Measurements from ENCODE around the gene IL7R. TPM values are rescaled to one million over a fixed set of nuclear protein-coding genes. Genes with fewer than 3 reads are reported as not detected.

Gene IL7R
- total RNA-seq, 1 experiment from 2014 or later = 0.98 TPM

GRCh38 chr5:35904443-35905132, 47.9 kb downstream of the IL7R start (continued):
- TF ChIP-seq, protein P1, sequence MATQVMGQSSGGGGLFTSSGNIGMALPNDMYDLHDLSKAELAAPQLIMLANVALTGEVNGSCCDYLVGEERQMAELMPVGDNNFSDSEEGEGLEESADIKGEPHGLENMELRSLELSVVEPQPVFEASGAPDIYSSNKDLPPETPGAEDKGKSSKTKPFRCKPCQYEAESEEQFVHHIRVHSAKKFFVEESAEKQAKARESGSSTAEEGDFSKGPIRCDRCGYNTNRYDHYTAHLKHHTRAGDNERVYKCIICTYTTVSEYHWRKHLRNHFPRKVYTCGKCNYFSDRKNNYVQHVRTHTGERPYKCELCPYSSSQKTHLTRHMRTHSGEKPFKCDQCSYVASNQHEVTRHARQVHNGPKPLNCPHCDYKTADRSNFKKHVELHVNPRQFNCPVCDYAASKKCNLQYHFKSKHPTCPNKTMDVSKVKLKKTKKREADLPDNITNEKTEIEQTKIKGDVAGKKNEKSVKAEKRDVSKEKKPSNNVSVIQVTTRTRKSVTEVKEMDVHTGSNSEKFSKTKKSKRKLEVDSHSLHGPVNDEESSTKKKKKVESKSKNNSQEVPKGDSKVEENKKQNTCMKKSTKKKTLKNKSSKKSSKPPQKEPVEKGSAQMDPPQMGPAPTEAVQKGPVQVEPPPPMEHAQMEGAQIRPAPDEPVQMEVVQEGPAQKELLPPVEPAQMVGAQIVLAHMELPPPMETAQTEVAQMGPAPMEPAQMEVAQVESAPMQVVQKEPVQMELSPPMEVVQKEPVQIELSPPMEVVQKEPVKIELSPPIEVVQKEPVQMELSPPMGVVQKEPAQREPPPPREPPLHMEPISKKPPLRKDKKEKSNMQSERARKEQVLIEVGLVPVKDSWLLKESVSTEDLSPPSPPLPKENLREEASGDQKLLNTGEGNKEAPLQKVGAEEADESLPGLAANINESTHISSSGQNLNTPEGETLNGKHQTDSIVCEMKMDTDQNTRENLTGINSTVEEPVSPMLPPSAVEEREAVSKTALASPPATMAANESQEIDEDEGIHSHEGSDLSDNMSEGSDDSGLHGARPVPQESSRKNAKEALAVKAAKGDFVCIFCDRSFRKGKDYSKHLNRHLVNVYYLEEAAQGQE (IDR thresholded peaks at IDR 0.05; ENCODE audit: low read depth) = no peak
- no peak for TF ChIP-seq EZH2phosphoT487 (IDR thresholded peaks at IDR 0.05; ENCODE audit: borderline replicate concordance)

DNA sequence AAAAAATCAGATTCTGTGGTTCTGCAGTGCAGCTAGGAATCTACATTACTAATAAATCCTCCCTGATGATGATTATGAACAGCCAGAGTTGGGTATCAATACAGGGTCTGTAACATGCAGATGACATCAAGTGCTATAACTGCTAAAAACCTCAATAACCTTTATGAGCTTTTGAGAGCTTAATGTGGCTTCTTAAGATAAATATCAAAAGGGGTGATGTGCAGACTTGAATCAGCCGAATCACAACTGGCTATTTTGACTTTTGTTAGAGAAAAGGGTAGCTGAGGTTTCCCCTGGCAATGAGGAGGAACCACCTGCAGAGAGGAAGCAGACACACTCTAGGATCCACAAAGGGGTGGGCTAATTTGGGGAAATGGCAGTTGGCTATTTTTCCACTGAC, 51.5 kb downstream of the IL7R start:
- Histone ChIP-seq H2AFZ (ENCODE audit: low read depth, low read length, poor library complexity, severe bottlenecking) (no peak overlapping the region), H3K9ac (ENCODE audit: low read length) (no peak overlapping the region), H3K36me3 (ENCODE audit: control insufficient read depth in 1 of 2, insufficient read depth in 2 of 2, low read length in 2 of 2) (no peaks in the 10 kb centered on the region), H3K9me2 (ENCODE audit: insufficient read depth) (no peaks in the 10 kb centered on the region), H3K27ac (ENCODE audit: low read depth, low read length) (no peak overlapping the region), H3K27me3 (ENCODE audit: insufficient read depth, low read length) (peaks cover 4% of the 10 kb centered on the region; the same call in 1 of the 2 replicates), H4K20me1 (ENCODE audit: insufficient read depth) (no peaks in the 10 kb centered on the region), H3K4me3 (replicated peaks in 1 of 2; ENCODE audit: low read depth in 1 of 2, low read length in 2 of 2) (no peak overlapping the region), H3K9me3 (ENCODE audit: control insufficient read depth in 1 of 2, insufficient read depth in 1 of 2, low read depth in 1 of 2, low read length in 2 of 2) (no peaks in the 10 kb centered on the region), H3K4me1 (ENCODE audit: control insufficient read depth in 1 of 2, insufficient read depth in 2 of 2, low read length in 2 of 2) (no peaks in the 10 kb centered on the region), H3K4me2 (ENCODE audit: low read length) (no peak overlapping the region), H3K79me2 (ENCODE audit: insufficient read depth, low read length) (no peaks in the 10 kb centered on the region)
- ChIA-PET RAD21 (ENCODE audit: low non-redundant PET in 1 of 2, low total read pairs in 2 of 2, uncharacterized antibody in 2 of 2, unreplicated experiment in 2 of 2) (no interaction called here), CTCF (no interaction called here), POLR2A (no interaction called here)
- TF ChIP-seq EZH2 (IDR thresholded peaks at IDR 0.05) = no peak
- no peak for TF ChIP-seq SP1 (IDR thresholded peaks at IDR 0.05; ENCODE audit: low read depth)
- no peak for TF ChIP-seq MAX (IDR thresholded peaks at IDR 0.05)
- no peak for TF ChIP-seq CEBPB (IDR thresholded peaks at IDR 0.05; ENCODE audit: low read depth)
- no peak for TF ChIP-seq FOSL1 (IDR thresholded peaks at IDR 0.05; ENCODE audit: low read depth)
- no peak for TF ChIP-seq ELF1 (IDR thresholded peaks at IDR 0.05; ENCODE audit: borderline replicate concordance, low read depth)
- no peak for TF ChIP-seq ZBTB33 (IDR thresholded peaks at IDR 0.05; ENCODE audit: extremely low read depth, insufficient replicate concordance, low read length)
- no peak for TF ChIP-seq EGR1 (IDR thresholded peaks at IDR 0.05; ENCODE audit: low read depth)
- no peak for TF ChIP-seq CTCF (IDR thresholded peaks at IDR 0.05 in 2 of 3, conservative IDR thresholded peaks at IDR 0.05 in 1 of 3; ENCODE audit: borderline replicate concordance in 1 of 3, insufficient read depth in 1 of 3, low read depth in 2 of 3, low read length in 2 of 3)
- BruUV-seq (replicated peaks) = no TSS peak
- intact Hi-C loops (cut with micrococcal nuclease) = no loop called here
- ATAC-seq = no peak
- DNase-seq (ENCODE audit: low read depth, low spot score) = no peak

Measured in HCT116 (cell line).